PFSK-1 (cell line): Measurements from ENCODE around the gene PAM16.

Experiments
- FOXP2 ChIP-seq: optimal IDR thresholded peaks from 2 replicates; pipeline ENCODE3; 2011; ENCODE audit warnings: borderline replicate concordance, control low read depth, inconsistent platforms; ENCODE audit not compliant: insufficient read depth; ENCODE audit errors: extremely low read length, extremely low read depth
- POLR2AphosphoS5 ChIP-seq: IDR thresholded peaks from 2 replicates; pipeline ENCODE4 v1.6.1; 2012; ENCODE audit warnings: low read depth, mild to moderate bottlenecking, control low read depth, low read length, moderate library complexity
- SIN3A ChIP-seq: IDR thresholded peaks from 2 replicates; pipeline ENCODE4 v1.6.1; 2012; ENCODE audit warnings: mild to moderate bottlenecking, low read length, moderate library complexity, borderline replicate concordance; ENCODE audit not compliant: insufficient read depth
- TAF1 ChIP-seq: IDR thresholded peaks from 2 replicates; pipeline ENCODE4 v1.6.1; 2012; ENCODE audit warnings: low read length, control low read depth, borderline replicate concordance; ENCODE audit not compliant: insufficient read depth
- TF ChIP-seq, protein P1 (sequence below), 2 experiments: IDR thresholded peaks; 2 replicates each; pipeline versions ENCODE4 v1.6.1 to v1.8.0; 2011 to 2012; ENCODE audit warnings: low read depth in 2 of 2, low read length in 2 of 2, control low read depth in 1 of 2, inconsistent platforms in 1 of 2, mild to moderate bottlenecking in 1 of 2, moderate library complexity in 1 of 2; ENCODE audit not compliant: insufficient read depth in 1 of 2

DNA sequence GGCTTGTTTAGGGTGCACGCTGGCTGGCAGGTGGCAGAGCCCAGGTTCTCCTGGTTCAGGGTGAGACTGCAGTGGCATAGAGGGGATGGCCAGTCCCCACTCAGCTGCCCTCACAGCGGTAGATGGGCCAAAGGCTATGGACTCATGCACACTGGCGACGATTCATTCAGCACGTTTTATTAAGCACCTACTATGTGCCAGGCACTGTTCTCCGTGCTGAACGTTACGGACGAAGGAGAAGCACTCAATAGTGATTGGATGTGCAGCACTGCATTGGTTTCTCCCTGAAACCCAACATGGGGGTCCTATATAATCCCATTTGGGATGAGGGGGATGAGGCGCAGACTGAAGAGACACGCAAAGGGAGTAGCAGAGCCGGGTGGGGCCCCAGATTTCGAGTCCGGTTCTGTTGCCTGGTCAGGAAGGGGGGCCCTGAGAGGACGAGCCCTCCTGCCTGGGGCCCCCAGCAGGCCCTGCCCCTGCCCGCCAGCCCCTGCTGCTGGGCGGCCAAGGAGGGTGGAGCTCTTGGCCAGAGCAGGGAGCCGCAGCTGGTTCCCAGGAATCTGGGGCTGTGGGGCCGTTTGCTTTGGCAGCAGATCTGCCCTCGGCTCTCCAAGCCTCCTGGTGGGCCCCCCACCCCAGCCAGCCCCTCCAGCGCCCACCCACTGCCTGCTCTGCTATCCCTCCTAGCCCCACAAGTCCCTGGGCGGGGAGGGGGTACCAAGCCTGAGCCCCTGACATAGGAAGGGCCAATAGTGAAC lies 26.4 kb downstream of the PAM16 start:
- TF ChIP-seq POLR2AphosphoS5 (no peak), TAF1 (no peak), SIN3A (no peak), FOXP2 (no peak)
- TF ChIP-seq, protein P1, sequence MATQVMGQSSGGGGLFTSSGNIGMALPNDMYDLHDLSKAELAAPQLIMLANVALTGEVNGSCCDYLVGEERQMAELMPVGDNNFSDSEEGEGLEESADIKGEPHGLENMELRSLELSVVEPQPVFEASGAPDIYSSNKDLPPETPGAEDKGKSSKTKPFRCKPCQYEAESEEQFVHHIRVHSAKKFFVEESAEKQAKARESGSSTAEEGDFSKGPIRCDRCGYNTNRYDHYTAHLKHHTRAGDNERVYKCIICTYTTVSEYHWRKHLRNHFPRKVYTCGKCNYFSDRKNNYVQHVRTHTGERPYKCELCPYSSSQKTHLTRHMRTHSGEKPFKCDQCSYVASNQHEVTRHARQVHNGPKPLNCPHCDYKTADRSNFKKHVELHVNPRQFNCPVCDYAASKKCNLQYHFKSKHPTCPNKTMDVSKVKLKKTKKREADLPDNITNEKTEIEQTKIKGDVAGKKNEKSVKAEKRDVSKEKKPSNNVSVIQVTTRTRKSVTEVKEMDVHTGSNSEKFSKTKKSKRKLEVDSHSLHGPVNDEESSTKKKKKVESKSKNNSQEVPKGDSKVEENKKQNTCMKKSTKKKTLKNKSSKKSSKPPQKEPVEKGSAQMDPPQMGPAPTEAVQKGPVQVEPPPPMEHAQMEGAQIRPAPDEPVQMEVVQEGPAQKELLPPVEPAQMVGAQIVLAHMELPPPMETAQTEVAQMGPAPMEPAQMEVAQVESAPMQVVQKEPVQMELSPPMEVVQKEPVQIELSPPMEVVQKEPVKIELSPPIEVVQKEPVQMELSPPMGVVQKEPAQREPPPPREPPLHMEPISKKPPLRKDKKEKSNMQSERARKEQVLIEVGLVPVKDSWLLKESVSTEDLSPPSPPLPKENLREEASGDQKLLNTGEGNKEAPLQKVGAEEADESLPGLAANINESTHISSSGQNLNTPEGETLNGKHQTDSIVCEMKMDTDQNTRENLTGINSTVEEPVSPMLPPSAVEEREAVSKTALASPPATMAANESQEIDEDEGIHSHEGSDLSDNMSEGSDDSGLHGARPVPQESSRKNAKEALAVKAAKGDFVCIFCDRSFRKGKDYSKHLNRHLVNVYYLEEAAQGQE (IDR thresholded peaks at IDR 0.05; ENCODE audit: insufficient read depth in 1 of 2, low read depth in 2 of 2, low read length in 2 of 2) = no peak
